ENCODE data around the gene ZCCHC7.
"Not testable (repeated sequence)": the region's sequence is repeated elsewhere in the genome, so short reads cannot be mapped to it uniquely, and the experiment has no call there.

Gene ZCCHC7

GRCh38 chr9:37121881-37122280, 1.5 kb downstream of the ZCCHC7 start:
- no peak for DNase-seq

- DNase-seq = no peak
These were observed 5.9 kb downstream of the ZCCHC7 start for GRCh38 chr9:37126214-37126788.

GRCh38 chr9:37127018-37127417, 6.6 kb downstream of the ZCCHC7 start:
- DNase-seq = no peak

GRCh38 chr9:37128051-37128450, 7.7 kb downstream of the ZCCHC7 start:
- peak; percentile 74 for DNase-seq

GRCh38 chr9:37134166-37134565, 13.8 kb downstream of the ZCCHC7 start:
- DNase-seq = no peak

- DNase-seq = no peak
These were observed 20.6 kb downstream of the ZCCHC7 start for GRCh38 chr9:37141015-37141414.

- peak; percentile 72 for DNase-seq
These were observed 24.4 kb downstream of the ZCCHC7 start for GRCh38 chr9:37144762-37145161.

GRCh38 chr9:37146410-37146809, 26.0 kb downstream of the ZCCHC7 start:
- DNase-seq = no peak

- DNase-seq = no peak
These were observed 27.8 kb downstream of the ZCCHC7 start for GRCh38 chr9:37148181-37148580.

- DNase-seq = peak; percentile 17
These were observed 29.4 kb downstream of the ZCCHC7 start for GRCh38 chr9:37149666-37150308.

- no peak for DNase-seq
These were observed 30.0 kb downstream of the ZCCHC7 start for GRCh38 chr9:37150415-37150814.

- no peak for DNase-seq
These were observed 31.4 kb downstream of the ZCCHC7 start for GRCh38 chr9:37151812-37152211.

GRCh38 chr9:37152365-37152764, 32.0 kb downstream of the ZCCHC7 start:
- no peak for DNase-seq

GRCh38 chr9:37155601-37156000, 35.2 kb downstream of the ZCCHC7 start:
- DNase-seq = no peak

- DNase-seq = no peak
These were observed 35.8 kb downstream of the ZCCHC7 start for GRCh38 chr9:37156205-37156604.

GRCh38 chr9:37156781-37157356, 36.5 kb downstream of the ZCCHC7 start:
- DNase-seq = no peak

GRCh38 chr9:37157726-37158377, 37.5 kb downstream of the ZCCHC7 start:
- no peak for DNase-seq

- DNase-seq = no peak
These were observed 42.9 kb downstream of the ZCCHC7 start for GRCh38 chr9:37163299-37163698.

- not testable (repeated sequence) for DNase-seq
These were observed 44.0 kb downstream of the ZCCHC7 start for GRCh38 chr9:37164335-37164734.

- DNase-seq = no peak
These were observed 45.3 kb downstream of the ZCCHC7 start for GRCh38 chr9:37165644-37166043.

GRCh38 chr9:37167456-37168047, 47.2 kb downstream of the ZCCHC7 start:
- no peak for DNase-seq

- DNase-seq = no peak
These were observed 52.2 kb downstream of the ZCCHC7 start for GRCh38 chr9:37172557-37172956.

GRCh38 chr9:37174247-37174646, 53.9 kb downstream of the ZCCHC7 start:
- no peak for DNase-seq

- DNase-seq = no peak
These were observed 58.4 kb downstream of the ZCCHC7 start for GRCh38 chr9:37178742-37179141.

All from NCI-H69 (cell line).